HG03045 (cell line): ENCODE data around the gene TNFAIP3.
"Not testable (repeated sequence)": the region's sequence is repeated elsewhere in the genome, so short reads cannot be mapped to it uniquely, and the experiment has no call there.

ENCODE experiments used
- ATAC-seq: cut with Tn5 transposase; IDR thresholded peaks from one replicate; pipeline ENCODE4 v1.9.1; 2021; ENCODE audit warnings: mild to moderate bottlenecking, moderate library complexity; ENCODE audit not compliant: unreplicated experiment

TNFAIP3 gene

GRCh38 chr6:137877113-137877512, 10.1 kb downstream of the TNFAIP3 start:
- ATAC-seq, result no peak

DNA sequence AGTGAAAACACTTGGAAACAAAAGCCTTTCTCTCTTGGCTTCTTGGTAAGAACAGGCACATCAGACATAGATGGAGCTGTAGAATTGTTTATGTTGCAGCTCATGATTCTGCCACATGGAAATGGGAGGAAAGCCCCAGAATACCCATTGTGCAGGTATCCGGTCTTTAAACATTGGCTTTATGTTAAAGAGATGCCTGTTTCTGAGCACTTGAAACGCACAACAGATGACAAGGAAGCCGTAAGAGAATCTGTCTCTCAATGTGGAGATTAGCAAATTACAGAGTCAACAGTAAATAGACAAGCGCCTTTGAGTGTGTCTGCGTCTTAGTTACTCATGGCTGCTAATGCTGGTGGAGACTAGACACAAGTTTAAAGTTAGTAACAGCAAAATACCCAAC, 10.5 kb downstream of the TNFAIP3 start:
- ATAC-seq, result no peak

DNA sequence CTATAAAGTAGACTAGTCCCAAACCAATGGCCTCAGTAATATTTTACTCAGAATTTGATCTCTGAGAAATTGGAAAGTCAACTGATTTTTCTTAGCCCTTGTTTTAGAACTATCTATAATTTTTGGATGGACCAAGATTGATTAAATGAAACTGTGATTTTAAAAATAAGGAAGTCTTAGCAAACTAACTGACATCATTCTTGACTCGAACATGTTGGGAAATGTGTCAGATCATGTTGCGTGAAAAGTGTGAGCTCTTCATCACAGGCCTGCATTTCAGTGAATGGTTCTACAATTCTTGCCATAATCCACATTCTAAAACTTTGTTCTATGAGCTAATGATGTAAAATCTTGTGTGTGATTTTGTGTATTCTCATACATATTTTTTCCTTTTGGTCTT, 11.0 kb downstream of the TNFAIP3 start:
- no peak for ATAC-seq

- ATAC-seq, result no peak
These were observed 11.6 kb downstream of the TNFAIP3 start for GRCh38 chr6:137878486-137879285.

DNA sequence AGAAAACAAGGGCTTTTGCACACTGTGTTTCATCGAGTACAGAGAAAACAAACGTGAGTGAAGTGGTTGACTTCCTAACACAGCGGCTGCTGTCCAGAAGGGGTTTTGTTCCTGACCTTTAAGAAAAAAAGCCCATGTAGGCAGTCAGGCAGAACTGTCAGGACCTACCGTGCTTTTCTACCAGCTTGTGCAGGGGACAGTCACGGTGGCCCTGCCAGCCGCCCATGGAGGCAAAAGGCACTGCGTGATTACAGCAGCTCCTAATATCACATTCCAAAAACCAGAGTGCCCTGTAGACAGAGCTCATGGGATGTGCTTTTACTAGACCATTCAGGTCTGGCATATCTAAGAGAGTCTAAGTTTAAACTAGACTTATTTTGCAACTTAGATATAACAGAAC, 12.2 kb downstream of the TNFAIP3 start:
- ATAC-seq, result no peak

DNA sequence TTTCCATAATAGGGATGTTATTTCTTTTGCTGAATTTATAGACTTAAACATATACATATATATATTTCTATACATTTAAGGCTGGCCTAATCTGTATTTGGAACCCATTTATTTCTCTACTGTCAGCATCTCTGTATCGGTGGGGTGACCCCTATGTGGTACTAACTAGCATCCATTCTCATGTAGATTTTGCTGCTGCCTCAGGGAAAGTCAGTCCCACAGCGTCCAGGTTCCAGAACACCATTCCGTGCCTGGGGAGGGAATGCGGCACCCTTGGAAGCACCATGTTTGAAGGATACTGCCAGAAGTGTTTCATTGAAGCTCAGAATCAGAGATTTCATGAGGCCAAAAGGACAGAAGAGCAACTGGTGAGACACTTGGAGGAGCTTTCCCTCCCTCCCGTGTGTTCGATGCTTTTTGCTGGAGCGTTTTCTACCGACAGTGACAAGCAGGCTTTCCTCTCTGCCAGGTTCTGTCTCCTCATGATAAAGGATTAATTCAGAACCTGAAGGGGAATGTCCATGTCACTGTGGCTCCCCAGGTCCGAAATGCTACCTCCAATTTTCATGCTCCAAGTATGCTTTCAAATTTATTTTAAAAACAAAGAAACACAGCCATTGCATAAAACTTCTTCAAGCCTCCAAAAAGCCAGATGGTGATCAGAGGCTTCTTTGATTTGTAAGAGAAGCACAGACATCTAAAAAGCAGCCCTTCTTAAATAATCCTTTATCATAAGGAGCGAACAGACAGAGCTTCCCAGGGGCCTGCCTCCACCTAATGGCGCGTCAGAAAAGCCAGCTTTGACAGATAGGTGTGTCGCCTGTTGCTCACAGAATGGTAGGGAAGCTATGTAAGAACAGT, 13.1 kb downstream of the TNFAIP3 start:
- ATAC-seq, result no peak

DNA sequence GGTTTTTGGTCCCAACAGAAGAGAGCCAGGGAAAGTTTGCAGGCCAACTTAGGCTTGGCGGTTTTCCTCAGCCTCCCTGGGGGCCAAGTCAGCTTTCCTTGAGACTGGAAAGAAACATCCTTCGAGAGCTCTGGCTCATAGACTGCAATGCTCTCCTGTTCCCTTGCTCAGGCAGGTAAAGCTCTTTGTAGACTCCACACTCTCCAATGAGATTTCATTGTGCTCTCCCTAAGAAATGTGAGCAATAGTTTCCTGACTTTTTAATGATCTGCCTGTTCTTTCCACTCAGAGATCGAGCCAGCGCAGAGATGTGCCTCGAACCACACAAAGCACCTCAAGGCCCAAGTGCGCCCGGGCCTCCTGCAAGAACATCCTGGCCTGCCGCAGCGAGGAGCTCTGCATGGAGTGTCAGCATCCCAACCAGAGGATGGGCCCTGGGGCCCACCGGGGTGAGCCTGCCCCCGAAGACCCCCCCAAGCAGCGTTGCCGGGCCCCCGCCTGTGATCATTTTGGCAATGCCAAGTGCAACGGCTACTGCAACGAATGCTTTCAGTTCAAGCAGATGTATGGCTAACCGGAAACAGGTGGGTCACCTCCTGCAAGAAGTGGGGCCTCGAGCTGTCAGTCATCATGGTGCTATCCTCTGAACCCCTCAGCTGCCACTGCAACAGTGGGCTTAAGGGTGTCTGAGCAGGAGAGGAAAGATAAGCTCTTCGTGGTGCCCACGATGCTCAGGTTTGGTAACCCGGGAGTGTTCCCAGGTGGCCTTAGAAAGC, 13.9 kb downstream of the TNFAIP3 start:
- ATAC-seq, result no peak

DNA sequence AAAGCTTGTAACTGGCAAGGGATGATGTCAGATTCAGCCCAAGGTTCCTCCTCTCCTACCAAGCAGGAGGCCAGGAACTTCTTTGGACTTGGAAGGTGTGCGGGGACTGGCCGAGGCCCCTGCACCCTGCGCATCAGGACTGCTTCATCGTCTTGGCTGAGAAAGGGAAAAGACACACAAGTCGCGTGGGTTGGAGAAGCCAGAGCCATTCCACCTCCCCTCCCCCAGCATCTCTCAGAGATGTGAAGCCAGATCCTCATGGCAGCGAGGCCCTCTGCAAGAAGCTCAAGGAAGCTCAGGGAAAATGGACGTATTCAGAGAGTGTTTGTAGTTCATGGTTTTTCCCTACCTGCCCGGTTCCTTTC, 14.4 kb downstream of the TNFAIP3 start:
- ATAC-seq, result no peak

DNA sequence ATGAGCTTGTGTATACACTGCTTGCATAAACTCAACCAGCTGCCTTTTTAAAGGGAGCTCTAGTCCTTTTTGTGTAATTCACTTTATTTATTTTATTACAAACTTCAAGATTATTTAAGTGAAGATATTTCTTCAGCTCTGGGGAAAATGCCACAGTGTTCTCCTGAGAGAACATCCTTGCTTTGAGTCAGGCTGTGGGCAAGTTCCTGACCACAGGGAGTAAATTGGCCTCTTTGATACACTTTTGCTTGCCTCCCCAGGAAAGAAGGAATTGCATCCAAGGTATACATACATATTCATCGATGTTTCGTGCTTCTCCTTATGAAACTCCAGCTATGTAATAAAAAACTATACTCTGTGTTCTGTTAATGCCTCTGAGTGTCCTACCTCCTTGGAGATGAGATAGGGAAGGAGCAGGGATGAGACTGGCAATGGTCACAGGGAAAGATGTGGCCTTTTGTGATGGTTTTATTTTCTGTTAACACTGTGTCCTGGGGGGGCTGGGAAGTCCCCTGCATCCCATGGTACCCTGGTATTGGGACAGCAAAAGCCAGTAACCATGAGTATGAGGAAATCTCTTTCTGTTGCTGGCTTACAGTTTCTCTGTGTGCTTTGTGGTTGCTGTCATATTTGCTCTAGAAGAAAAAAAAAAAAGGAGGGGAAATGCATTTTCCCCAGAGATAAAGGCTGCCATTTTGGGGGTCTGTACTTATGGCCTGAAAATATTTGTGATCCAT, 15.3 kb downstream of the TNFAIP3 start:
- ATAC-seq, result no peak

DNA sequence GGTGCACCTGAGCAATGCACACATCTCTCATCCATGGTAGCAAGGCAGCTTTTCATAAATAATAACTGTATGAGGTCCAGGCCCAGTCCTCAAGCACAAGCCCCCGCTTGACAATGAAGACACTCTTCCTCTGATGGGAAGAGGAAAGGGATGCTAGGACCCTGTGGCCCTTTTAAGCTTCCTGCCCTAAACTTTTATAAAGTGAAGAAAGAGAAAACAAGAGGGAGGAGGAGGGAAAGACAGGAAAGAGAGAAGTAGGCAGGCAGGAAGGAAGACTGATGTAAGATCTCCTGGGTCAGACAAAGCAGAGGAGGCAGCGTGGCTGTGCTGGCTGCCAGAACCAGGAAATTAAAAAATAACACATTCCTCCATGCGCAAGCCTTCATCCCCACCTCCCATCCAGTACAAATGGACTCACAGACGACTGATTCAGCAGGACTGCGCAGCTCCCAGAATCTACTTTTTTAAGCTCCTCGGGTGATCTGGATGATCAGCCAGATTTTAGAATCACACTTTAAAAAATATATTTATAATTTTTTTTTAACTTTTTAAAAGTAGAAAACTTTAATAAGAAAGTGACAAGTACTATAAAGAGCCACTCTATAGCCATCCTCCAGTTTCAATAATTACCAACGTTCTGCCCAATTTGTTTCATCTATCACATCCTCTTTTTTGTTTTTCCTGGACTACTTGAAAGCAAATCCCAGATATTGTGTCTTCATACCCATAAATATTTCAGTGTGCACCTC, 16.5 kb downstream of the TNFAIP3 start:
- ATAC-seq, result no peak

DNA sequence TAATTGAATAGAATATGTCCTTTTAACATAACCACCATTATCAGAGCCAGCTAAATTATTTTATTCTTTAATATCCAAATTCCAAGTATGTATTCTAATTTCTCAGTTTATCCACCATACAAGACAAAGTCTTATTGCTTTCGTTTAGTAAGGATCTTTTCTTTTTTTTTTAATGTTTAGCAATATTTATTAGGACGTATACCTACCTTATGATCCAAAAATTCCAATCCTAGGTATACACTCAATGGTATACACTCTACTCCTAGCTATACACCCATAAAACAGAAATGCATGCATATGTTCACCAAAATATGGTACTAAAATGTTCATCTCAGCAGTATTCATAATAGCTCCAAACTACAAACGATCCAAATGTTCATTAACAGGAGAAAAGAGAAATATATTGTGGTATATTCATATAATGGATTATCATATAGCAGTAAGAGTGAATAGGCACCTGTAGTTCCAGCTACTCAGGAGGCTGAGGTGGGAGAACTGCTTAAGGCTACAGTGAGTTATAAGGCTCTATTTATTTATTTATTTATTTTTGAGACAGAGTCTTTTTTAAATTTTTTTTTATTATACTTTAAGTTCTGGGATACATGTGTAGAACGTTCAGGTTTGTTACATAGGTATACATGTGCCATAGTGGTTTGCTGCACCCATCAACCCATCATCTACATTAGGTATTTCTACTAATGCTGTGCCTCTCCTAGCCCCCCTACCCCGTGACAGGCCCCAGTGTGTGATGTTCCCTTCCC, 17.3 kb downstream of the TNFAIP3 start:
- no peak for ATAC-seq

DNA sequence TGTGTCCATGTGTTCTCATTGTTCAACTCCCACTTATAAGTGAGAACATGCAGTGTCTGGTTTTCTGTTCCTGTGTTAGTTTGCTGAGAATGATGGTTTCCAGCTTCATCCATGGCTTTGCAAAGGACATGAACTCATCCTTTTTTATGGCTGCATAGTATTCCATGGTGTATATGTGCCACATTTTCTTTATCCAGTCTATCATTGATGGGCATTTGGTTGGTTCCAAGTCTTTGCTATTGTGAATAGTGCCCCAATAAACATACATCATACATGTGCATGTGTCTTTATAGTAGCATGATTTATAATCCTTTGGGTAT, 17.8 kb downstream of the TNFAIP3 start:
- not testable (repeated sequence) for ATAC-seq

GRCh38 chr6:137886226-137886625, 19.2 kb downstream of the TNFAIP3 start:
- ATAC-seq, result not testable (repeated sequence)

- no peak for ATAC-seq
These were observed 24.0 kb downstream of the TNFAIP3 start for GRCh38 chr6:137890983-137891537.

- no peak for ATAC-seq
These were observed 25.2 kb downstream of the TNFAIP3 start for GRCh38 chr6:137892271-137892708.

DNA sequence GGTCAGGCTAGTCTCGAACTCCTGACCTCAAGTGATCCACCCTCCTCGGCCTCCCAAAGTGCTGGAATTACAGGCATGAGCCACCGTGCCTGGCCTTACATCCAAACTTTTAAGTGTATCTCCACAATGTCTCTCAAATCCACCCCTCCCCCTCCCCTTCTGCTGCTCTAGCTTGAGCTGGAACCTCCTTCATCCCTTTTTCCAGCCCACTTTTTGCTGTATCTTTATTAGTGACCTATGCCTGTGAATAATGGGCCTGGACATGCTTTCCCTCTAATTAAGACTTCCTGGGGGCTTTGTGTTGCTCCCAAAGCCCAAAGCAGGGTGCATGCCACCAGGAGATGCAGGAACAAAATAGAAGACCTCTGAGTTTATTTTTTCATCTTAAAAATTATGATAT, 26.1 kb downstream of the TNFAIP3 start:
- no peak for ATAC-seq

DNA sequence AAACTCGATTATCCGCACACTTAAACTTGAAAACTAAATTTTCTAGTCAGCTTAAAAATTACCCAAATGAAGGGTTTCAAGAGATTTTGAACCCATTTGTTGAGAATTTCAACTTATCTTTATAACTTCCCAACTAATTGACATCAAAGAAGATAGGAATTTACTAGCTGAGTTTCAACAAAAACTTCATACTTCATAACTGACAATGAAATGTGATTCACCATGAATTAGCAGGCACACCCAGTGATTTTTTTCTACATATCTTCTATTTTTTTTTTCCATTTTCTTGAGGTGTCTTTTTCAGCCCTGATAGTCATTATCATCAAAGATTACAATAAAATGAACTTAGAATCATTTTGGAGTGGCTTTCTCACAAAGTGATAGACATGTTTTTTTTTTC, 26.7 kb downstream of the TNFAIP3 start:
- no peak for ATAC-seq

DNA sequence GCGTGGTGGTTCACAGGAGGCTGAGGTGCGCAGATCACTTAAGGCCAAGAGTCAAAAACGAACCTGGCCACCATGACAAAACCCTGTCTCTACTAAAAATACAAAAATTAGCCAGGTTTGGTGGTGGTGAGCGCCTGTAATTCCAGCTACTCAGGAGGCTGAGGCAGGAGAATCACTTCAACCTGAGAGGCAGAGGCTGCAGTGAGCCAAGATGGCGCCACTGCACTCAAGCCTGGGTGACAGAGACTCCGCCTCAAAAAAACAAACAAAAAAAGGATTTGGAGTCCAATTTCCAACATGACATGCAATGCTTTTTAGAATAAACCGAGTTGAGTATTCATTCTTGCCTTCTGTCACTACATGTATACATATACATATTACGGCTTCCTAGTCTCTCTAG, 27.3 kb downstream of the TNFAIP3 start:
- not testable (repeated sequence) for ATAC-seq

- no peak for ATAC-seq
These were observed 27.8 kb downstream of the TNFAIP3 start for GRCh38 chr6:137894779-137895385.
